SK-N-SH (cell line): ENCODE measurements around the gene ROBO4. TPM values are rescaled to one million over a fixed set of nuclear protein-coding genes. Genes with fewer than 3 reads are reported as not detected.

Experiments
- CTCF ChIA-PET: fragments of 300-600, 350-600 bp; formaldehyde crosslinking; extraction: SDS; loops from one replicate; lab custom pipeline; 2021; lab: Yijun Ruan, JAX
- POLR2A ChIA-PET: fragments of 350-600 bp; sonication (Branson Sonifier 250); formaldehyde crosslinking; extraction: SDS; loops from one replicate; lab custom pipeline; 2020; ENCODE audit warnings: antibody characterized with exemption, inconsistent platforms; lab: Yijun Ruan, JAX
- DNase-seq: peaks from one replicate; pipeline ENCODE4 v3.0.0; 2012
- H2AFZ ChIP-seq: fragments of 200-600 bp; sonication (generic); 2 replicates; pipeline ENCODE4 v1.8.1; 2016; ENCODE audit warnings: antibody characterized with exemption, mild to moderate bottlenecking, low read depth
- H3F3A ChIP-seq: fragments of 200-600 bp; sonication (generic); replicated peaks from 2 replicates; pipeline ENCODE3; 2016; ENCODE audit warnings: antibody characterized with exemption, mild to moderate bottlenecking; ENCODE audit not compliant: insufficient read depth
- H3K27ac ChIP-seq, 2 experiments: fragments of 200-500 bp in 1 of 2; fragments of 200-600 bp in 1 of 2; sonication (Bioruptor generic) in 1 of 2; sonication (generic), shearing (Covaris generic) in 1 of 2; 2 replicates each; pipeline versions ENCODE4 v1.5.1 to v1.6.1; 2014 to 2016; ENCODE audit warnings: low read depth in 2 of 2, inconsistent platforms in 1 of 2, low read length in 1 of 2, mild to moderate bottlenecking in 1 of 2, mixed read lengths in 1 of 2
- H3K27me3 ChIP-seq: fragments of 200-600 bp; sonication (generic), shearing (Covaris generic); 2 replicates; pipeline ENCODE4 v1.6.1; 2016; ENCODE audit warnings: mixed run types; ENCODE audit not compliant: insufficient read depth
- H3K36me3 ChIP-seq, 2 experiments: fragments of 200-500 bp in 1 of 2; fragments of 200-600 bp in 1 of 2; sonication (Bioruptor generic) in 1 of 2; sonication (generic) in 1 of 2; replicated peaks in 1 of 2; 2 replicates each; pipeline versions ENCODE3 to v1.5.1; 2014 to 2016; ENCODE audit warnings: low read length in 1 of 2, mild to moderate bottlenecking in 1 of 2; ENCODE audit not compliant: insufficient read depth in 2 of 2, control insufficient read depth in 1 of 2
- H3K4me1 ChIP-seq, 2 experiments: fragments of 200-500 bp in 1 of 2; fragments of 200-600 bp in 1 of 2; sonication (Bioruptor generic) in 1 of 2; sonication (generic), shearing (Covaris generic) in 1 of 2; 2 replicates each; pipeline versions ENCODE4 v1.5.1 to v1.6.1; 2014 to 2016; ENCODE audit warnings: low read depth in 1 of 2, low read length in 1 of 2, mixed run types in 1 of 2; ENCODE audit not compliant: insufficient read depth in 2 of 2, control insufficient read depth in 1 of 2
- H3K4me2 ChIP-seq: fragments of 200-600 bp; sonication (generic), shearing (Covaris generic); 2 replicates; pipeline ENCODE4 v1.6.1; 2017; ENCODE audit warnings: mixed run types
- H3K4me3 ChIP-seq, 2 experiments: fragments of 200-500 bp in 1 of 2; fragments of 200-600 bp in 1 of 2; sonication (Bioruptor generic) in 1 of 2; sonication (generic), shearing (Covaris generic) in 1 of 2; 2 replicates each; pipeline versions ENCODE4 v1.5.1 to v1.8.1; 2014 to 2016; ENCODE audit warnings: low read depth in 2 of 2, inconsistent platforms in 1 of 2, low read length in 1 of 2, mild to moderate bottlenecking in 1 of 2, mixed read lengths in 1 of 2, moderate library complexity in 1 of 2
- H3K79me2 ChIP-seq: fragments of 200-600 bp; sonication (generic); 2 replicates; pipeline ENCODE4 v1.8.1; 2017; ENCODE audit warnings: mild to moderate bottlenecking; ENCODE audit not compliant: insufficient read depth
- H3K9ac ChIP-seq: fragments of 200-600 bp; sonication (generic); 2 replicates; pipeline ENCODE4 v1.6.1; 2017; ENCODE audit warnings: mixed run types
- H3K9me2 ChIP-seq: fragments of 200-600 bp; sonication (generic); 2 replicates; pipeline ENCODE4 v1.6.1; 2017; ENCODE audit warnings: mixed run types
- H3K9me3 ChIP-seq: fragments of 200-600 bp; sonication (generic); 2 replicates; pipeline ENCODE4 v1.6.1; 2017; ENCODE audit warnings: mixed run types, mild to moderate bottlenecking, moderate library complexity
- H4K20me1 ChIP-seq: fragments of 200-600 bp; sonication (generic); 2 replicates; pipeline ENCODE4 v1.6.1; 2017; ENCODE audit warnings: mild to moderate bottlenecking, mixed run types; ENCODE audit not compliant: insufficient read depth
- CHD2 ChIP-seq: fragments of 150-350 bp; IDR thresholded peaks from 2 replicates; pipeline ENCODE4 v1.6.1; 2018; ENCODE audit warnings: low read length; ENCODE audit not compliant: partially characterized antibody
- CTCF ChIP-seq: fragments of 200-600 bp; sonication (generic); IDR thresholded peaks from 2 replicates; pipeline ENCODE4 v1.6.1; 2017; ENCODE audit warnings: antibody characterized with exemption, mild to moderate bottlenecking, moderate library complexity
- EZH2phosphoT487 ChIP-seq: fragments of 200-600 bp; sonication (generic); IDR thresholded peaks from 2 replicates; pipeline ENCODE4 v1.6.1; 2017; ENCODE audit warnings: low read depth, mixed run types, mild to moderate bottlenecking, antibody characterized with exemption, moderate library complexity, borderline replicate concordance
- FOSL2 ChIP-seq: IDR thresholded peaks from 2 replicates; pipeline ENCODE4 v1.4.0; 2012; ENCODE audit warnings: low read depth, mild to moderate bottlenecking, moderate library complexity, borderline replicate concordance
- FOXM1 ChIP-seq: IDR thresholded peaks from 2 replicates; pipeline ENCODE4 v1.4.0; 2012; ENCODE audit warnings: low read depth, mild to moderate bottlenecking
- IRF3 ChIP-seq: fragments of 150-350 bp; IDR thresholded peaks from 2 replicates; pipeline ENCODE4 v1.6.1; 2016; ENCODE audit warnings: mild to moderate bottlenecking, low read depth, low read length
- MEF2A ChIP-seq: IDR thresholded peaks from 2 replicates; pipeline ENCODE4 v1.4.0; 2012; ENCODE audit warnings: low read depth, borderline replicate concordance
- MXI1 ChIP-seq: IDR thresholded peaks from 2 replicates; pipeline ENCODE4 v1.6.1; 2012; ENCODE audit warnings: mild to moderate bottlenecking, low read depth, low read length, improper control_type of control experiment
- POLR2AphosphoS5 ChIP-seq: IDR thresholded peaks from 2 replicates; pipeline ENCODE4 v1.6.1; 2012; ENCODE audit warnings: low read depth, low read length
- RAD21 ChIP-seq: IDR thresholded peaks from 2 replicates; pipeline ENCODE4 v1.6.1; 2012; ENCODE audit warnings: mild to moderate bottlenecking, low read length
- RCOR1 ChIP-seq: fragments of 150-350 bp; IDR thresholded peaks from 2 replicates; pipeline ENCODE4 v1.6.1; 2017; ENCODE audit warnings: antibody characterized with exemption, low read length
- SIN3A ChIP-seq: IDR thresholded peaks from 2 replicates; pipeline ENCODE4 v1.6.1; 2012; ENCODE audit warnings: low read depth, mild to moderate bottlenecking, low read length, moderate library complexity, borderline replicate concordance
- SMC3 ChIP-seq: IDR thresholded peaks from 2 replicates; pipeline ENCODE4 v1.6.1; 2012; ENCODE audit warnings: low read depth, low read length, improper control_type of control experiment
- TCF12 ChIP-seq: IDR thresholded peaks from 2 replicates; pipeline ENCODE4 v1.4.0; 2012
- TEAD4 ChIP-seq: IDR thresholded peaks from 2 replicates; pipeline ENCODE4 v1.4.0; 2012; ENCODE audit warnings: mild to moderate bottlenecking, borderline replicate concordance; ENCODE audit not compliant: insufficient read depth
- YY1 ChIP-seq: IDR thresholded peaks from 2 replicates; pipeline ENCODE4 v1.4.0; 2012; ENCODE audit warnings: low read depth, mild to moderate bottlenecking
- WGBS: methylation state at CpG from one replicate; pipeline ENCODE4 v1.1.6; 2017; ENCODE audit warnings: low lambda C conversion rate; 5-methylcytosine and 5-hydroxymethylcytosine counted together
- polyA plus RNA-seq, 3 experiments: library from polyadenylated mRNA; depleted of rRNA; stranded (reverse); fragments of >200 nt; gene quantifications; 2 replicates each; pipeline ENCODE4 v1.2.3, GENCODE V29; 2012

Gene ROBO4
- polyA plus RNA-seq, 1 of the 3 experiments (the other 2 are of a cell fraction), result 0.95 TPM

- 10% methylated on average over 3 of the region's 3 CpGs for WGBS
- Histone ChIP-seq H2AFZ (peak overlapping the region; percentile 31; the same call in 1 of the 2 replicates), H4K20me1 (no peaks in the 10 kb centered on the region), H3K4me3 (peak overlapping the region in 1 of 2 experiments; percentile 52; a peak in 2 of 4 replicates), H3K4me2 (peak overlapping the region; percentile 80), H3K27me3 (peaks cover 1% of the 10 kb centered on the region), H3K9ac (no peak overlapping the region), H3K27ac (peak overlapping the region in 1 of 2 experiments; percentile 54; a peak in 1 of 4 replicates), H3K79me2 (no peaks in the 10 kb centered on the region), H3K9me3 (no peaks in the 10 kb centered on the region), H3K9me2 (no peaks in the 10 kb centered on the region), H3K4me1 (peaks cover 3 to 4% of the 10 kb centered on the region in 2 experiments; a peak in 2 of 4 replicates), H3F3A (peaks cover 10% of the 10 kb centered on the region), H3K36me3 (no peaks in the 10 kb centered on the region)
- TF ChIP-seq RCOR1, result no peak
- TF ChIP-seq YY1, result no peak
- peak; percentile 60 for TF ChIP-seq CTCF
- TF ChIP-seq SMC3, result peak; percentile 65
- TF ChIP-seq TCF12, result no peak
- TF ChIP-seq POLR2AphosphoS5, result no peak
- TF ChIP-seq RAD21, result peak; percentile 77
- DNase-seq, result peak; percentile 70
- CTCF ChIA-PET, result interaction anchor here (0.7 to 17.8 kb wide), 43 partner anchors 9 to 766 kb away, joined by 3 to 220 read pairs (median 4); partner anchors contain the start of genes ESAM, ROBO3, SIAE and SPA17
- POLR2A ChIA-PET, result no interaction called here
These were observed 60.2 kb downstream of the ROBO4 start for GRCh38 chr11:124837491-124837856.

- 96% methylated on average over 8 of the region's 8 CpGs for WGBS
- H3F3A ChIP-seq, result peaks cover 10% of the 10 kb centered on the region
- no peaks in the 10 kb centered on the region for H3K9me3 ChIP-seq
- POLR2A ChIA-PET, result no interaction called here
- H3K27ac ChIP-seq, result no peak overlapping the region
- H3K4me3 ChIP-seq, result no peak overlapping the region
- no peak overlapping the region for H3K9ac ChIP-seq
- H3K9me2 ChIP-seq, result no peaks in the 10 kb centered on the region
- CTCF ChIA-PET, result interaction anchor here (0.8 to 17.8 kb wide), 22 partner anchors 10 to 434 kb away, joined by 3 to 220 read pairs (median 7); partner anchors contain the start of genes ROBO3 and VSIG2
- DNase-seq, result no peak
- H3K4me1 ChIP-seq, result peaks cover 2 to 3% of the 10 kb centered on the region in 2 experiments; a peak in 2 of 4 replicates
- TF ChIP-seq CTCF, result no peak
- no peak for TF ChIP-seq TEAD4
- no peak for TF ChIP-seq MEF2A
- no peak for TF ChIP-seq SMC3
- no peak for TF ChIP-seq EZH2phosphoT487
- TF ChIP-seq IRF3, result no peak
- no peak for TF ChIP-seq FOXM1
- TF ChIP-seq MXI1, result no peak
- no peak for TF ChIP-seq RCOR1
- TF ChIP-seq SIN3A, result no peak
- TF ChIP-seq CHD2, result no peak
- no peak for TF ChIP-seq FOSL2
- H4K20me1 ChIP-seq, result no peaks in the 10 kb centered on the region
- H2AFZ ChIP-seq, result peak overlapping the region; percentile 74
- H3K4me2 ChIP-seq, result no peak overlapping the region
- H3K79me2 ChIP-seq, result no peaks in the 10 kb centered on the region
- no peaks in the 10 kb centered on the region for H3K36me3 ChIP-seq
- no peaks in the 10 kb centered on the region; the same call in none of the 2 replicates for H3K27me3 ChIP-seq
These were observed 61.7 kb downstream of the ROBO4 start for GRCh38 chr11:124835918-124836317.
